ENCODE measurements around the gene ANKRD63.

ANKRD63 gene

GRCh38 chr15:40277471-40277870, 5.4 kb downstream of the ANKRD63 start:
- no peak for DNase-seq

- DNase-seq = no peak
Measured at GRCh38 chr15:40276927-40277326, 5.9 kb downstream of the ANKRD63 start.

GRCh38 chr15:40275954-40276353, 6.9 kb downstream of the ANKRD63 start:
- DNase-seq = no peak

- no peak for DNase-seq
Measured at GRCh38 chr15:40275523-40275922, 7.3 kb downstream of the ANKRD63 start.

DNA sequence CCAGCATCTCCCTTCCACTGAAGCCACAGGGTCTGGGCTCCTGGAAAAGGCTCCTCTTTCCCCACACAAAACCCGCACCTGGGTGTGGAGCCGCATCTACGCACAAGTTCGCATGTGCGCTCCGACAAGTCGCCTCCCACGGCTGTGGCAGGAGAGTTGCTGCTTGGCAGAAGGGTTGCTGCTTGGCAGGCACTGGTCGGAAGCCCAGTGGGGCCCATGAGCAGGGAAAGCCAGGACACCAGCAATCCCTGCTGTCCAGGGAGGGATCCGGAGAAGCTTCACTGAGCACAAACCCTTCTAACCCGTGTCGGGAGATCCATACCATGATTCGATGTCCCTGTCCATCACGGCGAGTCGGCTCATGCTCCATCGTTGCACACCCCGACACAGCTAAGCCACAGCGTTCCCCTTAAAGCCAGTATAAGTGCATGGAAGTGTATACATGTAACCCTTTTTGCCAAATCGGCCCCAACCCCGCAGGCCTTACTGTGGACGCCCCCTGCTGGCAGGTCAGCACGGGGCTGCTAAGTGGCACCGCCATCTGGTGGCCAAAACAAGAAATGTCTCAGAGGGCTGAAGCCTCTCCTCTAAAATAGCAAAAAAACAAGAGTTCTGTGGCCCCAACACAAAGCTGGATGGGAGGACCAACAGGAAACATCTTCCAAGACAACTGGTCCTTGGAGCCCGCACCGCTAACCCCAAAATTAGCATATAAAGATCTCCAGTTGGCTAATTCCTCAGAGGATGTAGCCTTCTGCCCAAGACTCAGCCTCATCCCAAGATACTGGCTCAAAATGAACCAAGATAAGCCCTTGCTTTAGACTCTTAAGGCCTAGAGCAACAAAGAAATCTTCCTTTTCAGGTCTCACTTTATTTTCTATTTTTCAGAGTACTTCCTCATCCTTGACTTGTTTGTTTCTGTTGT, 8.3 kb downstream of the ANKRD63 start:
- peak; percentile 23 to 86 for DNase-seq

GRCh38 chr15:40273428-40273827, 9.4 kb downstream of the ANKRD63 start:
- no peak for DNase-seq

GRCh38 chr15:40272485-40273056, 10.3 kb downstream of the ANKRD63 start:
- no peak for DNase-seq

DNA sequence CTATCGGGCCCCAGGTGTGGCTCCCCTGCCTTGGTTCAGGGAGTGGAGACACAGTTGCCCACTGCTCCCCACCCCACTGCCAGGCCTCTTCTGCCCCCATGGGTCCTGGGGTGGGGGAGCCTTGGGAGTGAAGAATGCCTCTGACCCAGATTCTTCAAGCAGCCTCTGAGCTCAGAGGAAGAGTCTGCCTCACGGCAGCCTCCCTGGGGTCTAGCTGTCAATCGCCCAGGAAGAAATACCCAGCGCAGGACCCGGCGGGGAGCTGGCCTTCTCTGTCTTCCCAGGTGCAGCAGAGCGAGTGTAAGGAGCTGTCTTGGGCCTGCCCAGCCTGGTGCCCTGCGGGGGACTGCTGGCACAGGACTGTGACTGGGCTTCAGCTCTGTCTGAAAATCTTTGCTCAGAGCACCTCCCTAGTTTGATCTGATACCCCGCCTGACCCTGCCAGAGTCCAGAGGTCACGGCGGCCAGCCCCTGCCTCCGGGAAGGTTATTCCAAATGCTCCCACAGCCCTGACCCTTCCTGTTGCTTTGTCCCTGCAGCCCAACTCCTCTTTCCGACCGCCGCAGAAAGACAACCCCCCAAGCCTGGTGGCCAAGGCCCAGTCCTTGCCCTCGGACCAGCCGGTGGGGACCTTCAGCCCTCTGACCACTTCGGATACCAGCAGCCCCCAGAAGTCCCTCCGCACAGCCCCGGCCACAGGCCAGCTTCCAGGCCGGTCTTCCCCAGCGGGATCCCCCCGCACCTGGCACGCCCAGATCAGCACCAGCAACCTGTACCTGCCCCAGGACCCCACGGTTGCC, 11.0 kb downstream of the ANKRD63 start:
- no peak for DNase-seq

DNA sequence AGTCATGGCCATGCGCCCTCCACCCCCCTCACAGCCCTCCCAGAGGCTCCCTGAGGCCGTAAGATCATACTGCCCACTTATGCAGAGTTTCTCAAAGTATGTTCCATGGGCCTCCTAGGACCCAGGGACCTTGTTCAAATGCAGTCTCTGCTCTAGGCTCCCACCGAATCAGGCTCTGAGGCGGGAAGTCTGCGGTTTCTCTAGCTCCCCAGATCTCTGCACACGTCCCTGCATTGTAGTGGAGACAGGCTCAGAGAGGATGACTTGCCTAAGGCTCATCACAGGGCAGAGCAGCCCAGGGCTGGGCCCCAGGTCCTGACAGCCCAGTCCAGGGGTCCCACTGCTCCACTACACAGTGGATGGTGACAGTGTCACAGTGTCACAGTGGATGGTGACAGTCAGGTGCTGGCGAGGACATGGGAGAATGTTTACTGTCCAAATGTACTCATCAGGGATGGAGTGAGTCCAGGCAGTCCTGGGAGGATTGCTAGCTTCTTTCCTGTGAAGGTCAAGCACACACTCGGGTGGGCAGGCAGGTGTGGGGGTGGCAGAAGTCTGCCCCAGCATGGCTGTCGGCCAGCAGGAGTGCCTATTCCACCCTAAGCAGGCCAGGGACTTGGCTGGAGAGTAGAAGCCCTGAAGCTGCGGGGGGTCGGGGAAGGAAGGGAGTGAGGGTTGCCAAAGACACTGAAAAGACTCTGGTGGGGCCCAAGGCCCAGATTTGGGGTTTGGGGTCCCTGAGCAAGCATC, 12.4 kb downstream of the ANKRD63 start:
- DNase-seq = no peak

DNA sequence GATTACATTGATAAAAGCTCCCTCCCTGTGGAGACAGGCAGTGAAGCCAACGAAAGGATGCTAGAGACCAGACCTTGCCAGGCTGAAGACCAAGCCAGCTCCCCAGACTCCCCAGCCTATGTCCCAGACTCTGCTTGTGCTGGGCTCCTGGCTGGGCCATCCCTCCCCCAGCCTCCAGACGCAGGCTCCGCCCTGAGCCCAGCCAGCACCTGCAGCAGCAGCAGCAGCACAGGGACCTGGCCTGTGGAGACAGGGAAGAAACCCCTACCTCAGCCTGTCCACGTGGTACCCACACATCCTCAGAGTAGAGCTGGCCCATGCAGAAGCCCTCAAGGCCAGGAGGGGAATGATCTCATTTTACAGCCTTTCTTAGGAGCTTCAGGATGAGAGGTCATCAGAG, 13.3 kb downstream of the ANKRD63 start:
- no peak for DNase-seq

DNA sequence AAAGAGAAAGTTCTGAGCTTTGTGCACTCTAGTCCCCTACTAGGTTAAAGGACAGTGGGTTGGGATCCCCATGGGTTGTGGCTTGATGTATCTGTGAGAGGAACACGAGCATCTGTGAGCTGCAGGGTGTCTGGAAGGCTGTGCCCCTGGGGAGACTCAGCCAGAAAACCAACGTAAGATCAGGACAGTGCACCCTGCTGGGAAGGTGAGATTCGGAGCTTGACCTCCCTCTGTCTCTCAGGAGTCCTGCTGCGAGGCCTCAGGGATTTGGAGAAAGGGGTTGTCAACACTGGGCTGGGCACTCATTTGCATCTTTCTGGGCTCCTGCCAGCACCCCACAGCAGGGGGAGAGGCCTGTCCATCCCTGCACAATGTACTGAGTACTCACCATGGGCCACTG, 15.2 kb downstream of the ANKRD63 start:
- DNase-seq = no peak

DNA sequence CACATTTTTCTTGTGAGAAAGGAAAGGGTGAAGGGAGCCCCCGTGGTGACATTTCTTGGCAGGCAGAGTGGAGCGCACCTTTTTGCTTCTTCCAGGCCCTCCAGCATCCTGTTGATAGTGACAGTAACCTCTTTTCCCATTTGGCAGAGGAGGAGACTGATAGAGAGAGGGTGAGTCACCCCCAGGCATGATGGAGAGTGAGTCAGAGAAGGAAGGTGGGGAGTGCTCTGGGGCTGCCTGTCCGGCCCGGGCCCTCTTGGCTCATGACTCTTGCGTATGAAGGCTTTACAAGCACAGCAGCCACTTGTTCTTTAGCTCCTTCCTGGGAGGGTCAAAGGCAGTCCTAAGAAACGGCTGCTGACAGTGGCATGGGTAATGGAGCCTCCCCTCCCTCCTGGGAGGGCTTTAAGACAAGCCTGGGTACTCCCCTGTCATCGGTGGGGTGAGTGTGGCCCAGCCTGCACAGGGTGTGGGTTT, 16.0 kb downstream of the ANKRD63 start:
- no peak for DNase-seq

DNA sequence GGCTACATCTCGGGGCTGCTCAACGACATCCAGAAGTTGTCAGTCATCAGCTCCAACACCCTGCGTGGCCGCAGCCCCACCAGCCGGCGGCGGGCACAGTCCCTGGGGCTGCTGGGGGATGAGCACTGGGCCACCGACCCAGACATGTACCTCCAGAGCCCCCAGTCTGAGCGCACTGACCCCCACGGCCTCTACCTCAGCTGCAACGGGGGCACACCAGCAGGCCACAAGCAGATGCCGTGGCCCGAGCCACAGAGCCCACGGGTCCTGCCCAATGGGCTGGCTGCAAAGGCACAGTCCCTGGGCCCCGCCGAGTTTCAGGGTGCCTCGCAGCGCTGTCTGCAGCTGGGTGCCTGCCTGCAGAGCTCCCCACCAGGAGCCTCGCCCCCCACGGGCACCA, 17.0 kb downstream of the ANKRD63 start:
- DNase-seq = no peak

- no peak for DNase-seq
Measured at GRCh38 chr15:40265355-40265754, 17.5 kb downstream of the ANKRD63 start.

DNA sequence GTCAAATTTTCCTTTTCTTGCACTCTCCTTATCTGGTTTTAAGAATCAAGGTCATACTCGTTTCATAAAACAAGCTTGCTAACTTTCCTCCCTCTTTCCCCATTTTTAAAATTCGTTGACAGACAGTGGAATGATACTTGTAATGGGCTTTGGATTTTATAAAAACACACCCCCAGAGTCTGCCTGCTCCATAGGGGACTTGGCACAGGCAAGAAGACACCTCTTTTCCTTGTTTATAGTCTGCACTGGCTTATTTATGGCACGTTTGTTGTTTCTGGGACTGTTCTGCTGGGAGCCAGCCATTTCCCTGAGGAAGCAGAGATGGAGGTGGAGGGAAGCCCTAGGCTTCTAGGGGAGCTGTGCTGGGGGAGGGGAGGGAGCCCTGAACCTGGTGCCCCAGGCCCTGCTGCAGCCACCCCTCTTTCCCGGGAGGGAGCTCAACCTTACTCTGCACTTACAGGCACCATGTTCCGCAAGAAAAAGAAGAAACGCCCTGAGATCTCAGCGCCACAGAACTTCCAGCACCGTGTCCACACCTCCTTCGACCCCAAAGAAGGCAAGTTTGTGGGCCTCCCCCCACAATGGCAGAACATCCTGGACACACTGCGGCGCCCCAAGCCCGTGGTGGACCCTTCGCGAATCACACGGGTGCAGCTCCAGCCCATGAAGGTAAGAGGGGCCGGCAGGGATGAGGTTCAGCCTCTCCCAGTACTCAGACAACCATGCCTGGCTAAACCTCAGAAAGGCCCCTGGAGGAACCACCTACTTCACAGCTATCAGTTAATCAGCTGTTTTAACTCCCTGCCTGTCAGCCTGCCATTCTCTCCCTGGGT, 18.3 kb downstream of the ANKRD63 start:
- DNase-seq = no peak

GRCh38 chr15:40263024-40263754, 19.7 kb downstream of the ANKRD63 start:
- DNase-seq = no peak

GRCh38 chr15:40259021-40259420, 23.8 kb downstream of the ANKRD63 start:
- no peak for DNase-seq

- no peak for DNase-seq
Measured at GRCh38 chr15:40258544-40258943, 24.3 kb downstream of the ANKRD63 start.

DNA sequence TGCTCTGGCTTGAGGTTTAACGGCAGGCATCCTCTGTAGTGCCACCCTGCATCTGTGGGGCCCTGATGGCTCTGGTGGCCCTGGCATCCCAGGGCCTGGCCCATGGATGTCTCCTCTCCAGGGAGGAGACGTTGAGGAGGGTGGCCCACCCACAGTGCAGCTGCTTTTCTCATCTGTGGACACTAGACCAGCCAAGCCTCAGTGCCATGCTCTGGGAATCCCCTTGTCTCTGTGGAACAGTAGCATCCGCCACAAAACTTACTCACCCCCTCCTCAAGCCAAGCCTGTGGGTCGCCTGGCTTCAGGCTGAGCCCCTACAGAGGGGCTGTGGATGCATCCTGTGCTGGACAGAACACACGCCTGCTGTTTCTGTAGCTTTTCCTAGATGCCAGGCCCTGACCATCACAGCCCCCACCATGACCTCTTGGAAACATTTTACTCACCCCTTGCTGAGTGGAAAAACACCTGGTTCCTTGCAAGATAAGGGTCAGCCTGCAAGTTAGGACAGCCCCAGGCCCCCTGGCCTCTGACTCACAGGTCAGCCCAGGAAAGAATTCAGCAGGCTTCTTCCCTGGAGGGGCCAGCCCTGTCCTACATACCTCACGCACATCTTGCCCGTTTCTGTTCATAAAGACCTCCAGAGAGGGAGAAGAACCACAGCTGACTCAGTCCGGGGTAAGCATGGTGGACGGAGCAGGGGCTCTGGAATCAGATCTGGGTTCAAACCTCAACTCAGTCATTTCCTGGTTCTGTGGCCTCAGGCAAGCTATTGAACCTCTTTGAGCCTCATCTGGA, 25.0 kb downstream of the ANKRD63 start:
- DNase-seq = no peak

DNA sequence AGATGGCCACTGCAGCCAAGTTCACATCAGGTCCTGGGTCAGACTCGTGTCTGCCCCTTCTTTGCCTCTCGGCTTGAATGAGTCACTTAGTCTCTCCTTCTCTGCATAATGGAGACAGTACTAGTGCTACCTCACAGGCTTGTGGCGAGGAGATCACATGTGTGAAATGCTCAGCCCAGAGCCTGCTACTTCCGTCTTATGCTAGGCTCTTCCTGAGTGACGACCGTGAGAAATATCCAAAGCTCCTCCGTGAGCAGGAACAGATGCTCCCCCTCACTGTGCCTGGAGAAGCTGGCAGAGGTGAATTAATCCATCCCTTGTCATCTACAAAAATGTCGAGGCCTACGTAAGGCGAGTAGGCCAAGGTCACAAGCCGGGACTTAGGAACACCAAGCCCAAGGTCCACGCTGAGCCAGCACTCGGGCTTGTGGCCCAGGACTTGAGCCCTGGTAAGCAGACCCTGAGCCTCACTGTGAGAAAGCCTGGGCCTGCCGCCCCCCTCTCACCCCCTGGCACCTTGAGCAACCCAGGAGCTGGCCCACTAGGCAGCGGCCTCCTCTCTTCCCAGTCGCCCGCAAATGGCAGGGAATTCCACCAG, 26.1 kb downstream of the ANKRD63 start:
- DNase-seq = no peak

Data from NCI-H526 (cell line).